Upper lobe of right lung (tissue), 1 donor: ENCODE measurements around the gene NXPE4. TPM values are rescaled to one million over a fixed set of nuclear protein-coding genes. Genes with fewer than 3 reads are reported as not detected.

Experiments used
- ATAC-seq: fragments of 200-7000 bp; cut with Tn5 transposase; one replicate; pipeline ENCODE4 v1.9.1; 2020; ENCODE audit warnings: mild to moderate bottlenecking, moderate library complexity
- DNase-seq: peaks from one replicate; pipeline ENCODE4 v3.0.0-alpha.2; 2020
- H3K27ac ChIP-seq: fragments of 200-600 bp; one replicate; pipeline ENCODE4 v1.8.0; 2022
- H3K27me3 ChIP-seq: fragments of 200-600 bp; one replicate; pipeline ENCODE4 v1.8.0; 2022; ENCODE audit warnings: mild to moderate bottlenecking
- H3K36me3 ChIP-seq: fragments of 200-600 bp; one replicate; pipeline ENCODE4 v1.8.0; 2022
- H3K4me1 ChIP-seq: fragments of 200-600 bp; one replicate; pipeline ENCODE4 v1.8.0; 2022
- H3K4me3 ChIP-seq: fragments of 200-600 bp; one replicate; pipeline ENCODE4 v1.8.0; 2022; ENCODE audit warnings: mild to moderate bottlenecking
- H3K9me3 ChIP-seq: fragments of 200-600 bp; one replicate; pipeline ENCODE4 v1.8.0; 2022
- CTCF ChIP-seq: fragments of 200-600 bp; IDR thresholded peaks from one replicate; pipeline ENCODE4 v1.8.0; 2022; ENCODE audit warnings: antibody characterized with exemption
- intact Hi-C: fragments of 100-400 bp; cut with DNase I; formaldehyde crosslinking; loops from one replicate; pipeline ENCODE4 v1.11.0; 2022
- total RNA-seq: library from RNA; stranded (reverse); fragmentation: NEBNext Ultra II Directional; extraction: Animal tissue kit (Norgen Biotek cat#: 25700); gene quantifications from one replicate; pipeline ENCODE4 v1.2.1, GENCODE V29; 2021
- donor health status: DM: no; HTN: yes; CAD: no; lungs with severe emphysema.

NXPE4 gene
- total RNA-seq, 1 donor from 2014 or later = not detected

GRCh38 chr11:114525682-114526081 is 69.9 kb downstream of the NXPE4 start:
- ATAC-seq = no peak
- Histone ChIP-seq H3K36me3 (no peaks in the 10 kb centered on the region), H3K27me3 (no peaks in the 10 kb centered on the region), H3K9me3 (peaks cover 9% of the 10 kb centered on the region), H3K4me1 (no peaks in the 10 kb centered on the region), H3K4me3 (no peak overlapping the region), H3K27ac (no peak overlapping the region)
- TF ChIP-seq CTCF = no peak
- intact Hi-C loops = no loop called here
- DNase-seq = no peak

- Histone ChIP-seq H3K4me3 (no peak overlapping the region), H3K36me3 (no peaks in the 10 kb centered on the region), H3K4me1 (no peaks in the 10 kb centered on the region), H3K9me3 (peaks cover 9% of the 10 kb centered on the region), H3K27me3 (no peaks in the 10 kb centered on the region), H3K27ac (no peak overlapping the region)
- intact Hi-C loops = no loop called here
- DNase-seq (no peak), ATAC-seq (no peak)
- TF ChIP-seq CTCF = no peak
Observed at GRCh38 chr11:114524122-114524521, 71.5 kb downstream of the NXPE4 start.

- ATAC-seq (no peak), DNase-seq (no peak)
- H3K9me3 ChIP-seq = peaks cover 9% of the 10 kb centered on the region
- TF ChIP-seq CTCF = no peak
- no peaks in the 10 kb centered on the region for H3K4me1 ChIP-seq
- H3K27me3 ChIP-seq = no peaks in the 10 kb centered on the region
- no peaks in the 10 kb centered on the region for H3K36me3 ChIP-seq
- intact Hi-C loops = no loop called here
- H3K4me3 ChIP-seq = no peak overlapping the region
- H3K27ac ChIP-seq = no peak overlapping the region
Observed at GRCh38 chr11:114522818-114523217, 72.8 kb downstream of the NXPE4 start.

Other genes with a start within 250 kb of the NXPE4 start
- 8.1 TPM for gene C11orf71, start 195.3 kb downstream of the NXPE4 start, total RNA-seq
- gene RBM7, start 195.1 kb downstream of the NXPE4 start, total RNA-seq = 30.1 TPM
- gene REXO2, start 156.3 kb downstream of the NXPE4 start, total RNA-seq = 78.4 TPM
- gene NXPE1, start 35.9 kb downstream of the NXPE4 start, total RNA-seq = not detected
- gene NXPE2, start 82.7 kb upstream of the NXPE4 start, total RNA-seq = not detected